H1 (cell line): Measurements from ENCODE around the gene PIM2. TPM values are rescaled to one million over a fixed set of nuclear protein-coding genes. Genes with fewer than 3 reads are reported as not detected.

Source experiments
- CTCF ChIA-PET: fragments of 300-600 bp; sonication (Branson Sonifier 250); formaldehyde crosslinking; loops from one replicate; lab custom pipeline; 2021; ENCODE audit not compliant: partially characterized antibody; lab: Charles Lee
- POLR2A ChIA-PET: fragments of 300-600 bp; sonication (Branson Sonifier 250); formaldehyde crosslinking; loops from one replicate; lab custom pipeline; 2021; ENCODE audit warnings: inconsistent platforms; ENCODE audit not compliant: partially characterized antibody; lab: Charles Lee
- DNase-seq, 2 experiments: peaks; one replicate each; pipeline versions ENCODE4 v3.0.0 to v3.0.0-alpha.2; 2010 to 2022; ENCODE audit warnings: low spot score in 2 of 2, low read depth in 1 of 2, mixed read lengths in 1 of 2
- FAIRE-seq: peaks from 2 replicates; lab custom pipeline; 2011; peaks lifted over from hg19 to GRCh38; lab: Jason Lieb, UNC
- H2AFZ ChIP-seq: 2 replicates; pipeline ENCODE4 v1.8.1; 2012; ENCODE audit warnings: low read length, inconsistent platforms
- H2AK5ac ChIP-seq: 2 replicates; pipeline ENCODE4 v1.6.1; 2013; ENCODE audit warnings: low read depth, low read length
- H2BK120ac ChIP-seq: replicated peaks from 2 replicates; pipeline ENCODE3; 2013; ENCODE audit warnings: low read depth, low read length, inconsistent platforms
- H2BK12ac ChIP-seq: 2 replicates; pipeline ENCODE4 v1.6.1; 2013; ENCODE audit warnings: low read depth, low read length
- H2BK15ac ChIP-seq: 2 replicates; pipeline ENCODE4 v1.6.1; 2013; ENCODE audit warnings: low read length
- H2BK20ac ChIP-seq: 2 replicates; pipeline ENCODE4 v1.6.1; 2013; ENCODE audit warnings: low read length
- H2BK5ac ChIP-seq: 2 replicates; pipeline ENCODE4 v1.6.1; 2013; ENCODE audit warnings: low read depth, low read length
- H3K14ac ChIP-seq: 2 replicates; pipeline ENCODE4 v1.6.1; 2013; ENCODE audit warnings: inconsistent platforms; ENCODE audit not compliant: insufficient read length
- H3K18ac ChIP-seq: 2 replicates; pipeline ENCODE4 v1.6.1; 2013; ENCODE audit warnings: low read length; ENCODE audit errors: extremely low read depth
- H3K23ac ChIP-seq: 2 replicates; pipeline ENCODE4 v1.6.1; 2013; ENCODE audit warnings: inconsistent platforms; ENCODE audit not compliant: insufficient read length
- H3K23me2 ChIP-seq: 2 replicates; pipeline ENCODE4 v1.6.1; 2013; ENCODE audit warnings: low read depth, low read length
- H3K27ac ChIP-seq: 2 replicates; pipeline ENCODE4 v1.6.1; 2011; ENCODE audit warnings: low read depth, low read length, inconsistent platforms
- H3K27me3 ChIP-seq, 4 experiments: replicated peaks in 1 of 4; 1 replicate in 1 of 4; 2 replicates in 3 of 4; pipeline versions ENCODE4 v1.6.1 to v1.8.1; 2011 to 2013; ENCODE audit warnings: low read length in 3 of 4, mild to moderate bottlenecking in 3 of 4, inconsistent platforms in 2 of 4, mixed read lengths in 2 of 4, moderate library complexity in 1 of 4; ENCODE audit not compliant: control insufficient read depth in 3 of 4, insufficient read depth in 3 of 4; ENCODE audit errors: extremely low read depth in 1 of 4
- H3K36me3 ChIP-seq, 4 experiments: 2 replicates each; pipeline versions ENCODE4 v1.6.1 to v1.8.1; 2011 to 2013; ENCODE audit warnings: mild to moderate bottlenecking in 4 of 4, low read length in 3 of 4, moderate library complexity in 2 of 4, control low read depth in 1 of 4, inconsistent platforms in 1 of 4; ENCODE audit not compliant: insufficient read depth in 4 of 4, control insufficient read depth in 2 of 4
- H3K4ac ChIP-seq: replicated peaks from 2 replicates; pipeline ENCODE3; 2013; ENCODE audit warnings: low read length, low read depth, mixed read lengths, inconsistent platforms; ENCODE audit not compliant: insufficient read length
- H3K4me1 ChIP-seq, 4 experiments: replicated peaks in 1 of 4; 1 replicate in 1 of 4; 2 replicates in 3 of 4; pipeline versions ENCODE4 v1.6.1 to v1.8.1; 2011 to 2013; ENCODE audit warnings: low read length in 3 of 4, inconsistent platforms in 2 of 4, mixed read lengths in 1 of 4; ENCODE audit not compliant: insufficient read depth in 4 of 4, control insufficient read depth in 3 of 4
- H3K4me2 ChIP-seq, 2 experiments: 2 replicates each; pipeline versions ENCODE4 v1.6.1 to v1.8.1; 2011 to 2013; ENCODE audit warnings: low read depth in 2 of 2, low read length in 2 of 2, control low read depth in 1 of 2, inconsistent platforms in 1 of 2, mild to moderate bottlenecking in 1 of 2; ENCODE audit not compliant: insufficient read depth in 1 of 2
- H3K4me3 ChIP-seq, 4 experiments: fragments of 200-600, 300-600 bp in 1 of 4; sonication (generic), shearing (Covaris generic), sonication (Bioruptor Twin) in 1 of 4; 2 replicates each; pipeline versions ENCODE4 v1.5.1 to v1.8.1; 2011 to 2016; ENCODE audit warnings: low read length in 4 of 4, low read depth in 3 of 4, control low read depth in 2 of 4, inconsistent platforms in 2 of 4, mild to moderate bottlenecking in 2 of 4, mixed read lengths in 1 of 4, moderate library complexity in 1 of 4; ENCODE audit not compliant: insufficient read depth in 2 of 4; ENCODE audit errors: extremely low read depth in 1 of 4
- H3K56ac ChIP-seq: replicated peaks from 2 replicates; pipeline ENCODE3; 2013; ENCODE audit warnings: low read depth, mild to moderate bottlenecking, mixed read lengths, low read length, inconsistent platforms; ENCODE audit not compliant: insufficient read length
- H3K79me1 ChIP-seq: 2 replicates; pipeline ENCODE4 v1.6.1; 2013; ENCODE audit warnings: low read depth, low read length, control low read depth
- H3K79me2 ChIP-seq, 2 experiments: 2 replicates each; pipeline versions ENCODE4 v1.6.1 to v1.8.1; 2012 to 2013; ENCODE audit warnings: low read length in 2 of 2, mild to moderate bottlenecking in 2 of 2, inconsistent platforms in 1 of 2; ENCODE audit not compliant: insufficient read depth in 2 of 2, control insufficient read depth in 1 of 2
- H3K9ac ChIP-seq, 4 experiments: replicated peaks in 1 of 4; 1 replicate in 1 of 4; 2 replicates in 3 of 4; pipeline versions ENCODE4 v1.6.1 to v1.8.1; 2011 to 2013; ENCODE audit warnings: low read depth in 3 of 4, low read length in 3 of 4, control low read depth in 2 of 4, mild to moderate bottlenecking in 2 of 4, moderate library complexity in 2 of 4, inconsistent platforms in 1 of 4; ENCODE audit errors: extremely low read depth in 1 of 4
- H3K9me3 ChIP-seq, 2 experiments: 2 replicates each; pipeline versions ENCODE4 v1.6.1 to v1.8.1; 2012 to 2013; ENCODE audit warnings: mild to moderate bottlenecking in 2 of 2, moderate library complexity in 2 of 2, control low read depth in 1 of 2, inconsistent platforms in 1 of 2, low read depth in 1 of 2, low read length in 1 of 2, mixed read lengths in 1 of 2; ENCODE audit not compliant: insufficient read depth in 2 of 2
- H4K20me1 ChIP-seq, 2 experiments: replicated peaks in 1 of 2; 2 replicates each; pipeline versions ENCODE3 to v1.8.1; 2011 to 2013; ENCODE audit warnings: inconsistent platforms in 2 of 2, low read length in 2 of 2, mild to moderate bottlenecking in 1 of 2; ENCODE audit not compliant: insufficient read depth in 2 of 2, control insufficient read depth in 1 of 2
- H4K5ac ChIP-seq: 2 replicates; pipeline ENCODE4 v1.6.1; 2013; ENCODE audit warnings: low read length, low read depth, mixed read lengths, inconsistent platforms; ENCODE audit not compliant: insufficient read length
- H4K8ac ChIP-seq: 2 replicates; pipeline ENCODE4 v1.8.0; 2013; ENCODE audit warnings: mild to moderate bottlenecking, moderate library complexity, low read length, inconsistent platforms; ENCODE audit not compliant: insufficient read depth; ENCODE audit errors: extremely low read depth
- H4K91ac ChIP-seq: replicated peaks from 2 replicates; pipeline ENCODE3; 2013; ENCODE audit warnings: low read length, mixed read lengths, inconsistent platforms; ENCODE audit not compliant: insufficient read length
- SIN3A ChIP-seq, 2 experiments: IDR thresholded peaks in 1 of 2; conservative IDR thresholded peaks in 1 of 2; 2 replicates each; pipeline ENCODE4 v1.6.1; 2011 to 2012; ENCODE audit warnings: low read length in 2 of 2, improper control_type of control experiment in 1 of 2, low read depth in 1 of 2, mild to moderate bottlenecking in 1 of 2
- SRF ChIP-seq: IDR thresholded peaks from 2 replicates; pipeline ENCODE4 v1.6.1; 2011; ENCODE audit warnings: mild to moderate bottlenecking, low read depth, low read length, moderate library complexity
- WGBS, 2 experiments: shearing (Covaris generic) in 1 of 2; methylation state at CpG; one replicate each; pipeline versions ENCODE4 v1.1.6 to v1.1.7; 2013 to 2015; ENCODE audit warnings: low lambda C conversion rate in 2 of 2, mixed read lengths in 2 of 2, inconsistent platforms in 1 of 2, low coverage in 1 of 2, missing lambda C conversion rate in 1 of 2; ENCODE audit not compliant: insufficient replicate concordance in 2 of 2, insufficient coverage in 1 of 2, insufficient read length in 1 of 2; ENCODE audit errors: extremely low coverage in 1 of 2, missing lambda C conversion rate in 1 of 2; 5-methylcytosine and 5-hydroxymethylcytosine counted together
- polyA plus RNA-seq, 7 experiments: library from polyadenylated mRNA; depleted of rRNA in 3 of 7; stranded (reverse) in 5 of 7; unstranded in 2 of 7; fragments of >200 nt in 5 of 7; fragments of 200-250 nt in 2 of 7; gene quantifications; 1 replicate in 5 of 7; 2 replicates in 1 of 7; 4 replicates in 1 of 7; pipeline versions ENCODE4 v1.2.1 to v1.2.3, GENCODE V29; 2011 to 2013; ENCODE audit warnings: missing spikeins in 2 of 7, mixed read lengths in 2 of 7
- total RNA-seq: library from RNA; stranded (reverse); fragmentation: NEBNext Ultra II Directional; extraction: Animal tissue kit (Norgen Biotek cat#: 25700); gene quantifications from 2 replicates; pipeline ENCODE4 v1.2.1, GENCODE V29; 2021

Gene PIM2
- total and polyA plus RNA-seq, 2 of the 8 experiments (the other 6 are each of a cell fraction or from before 2014, with no cell fraction given), result 180 to 203 TPM

GRCh38 chrX:48896611-48897011 lies 22.2 kb downstream of the PIM2 start:
- no peak overlapping the region for H3K18ac ChIP-seq
- TF ChIP-seq SRF, result no peak
- 0 out of 4 replicates have a peak, but pooled peaks of 1 of the 2 experiments have one; percentile 28 for TF ChIP-seq SIN3A (conservative IDR thresholded peaks at IDR 0.05 in 1 of 2, IDR thresholded peaks at IDR 0.05 in 1 of 2; ENCODE audit: low read depth in 1 of 2, low read length in 2 of 2)
- TF ChIP-seq, all 59 proteins: peak for 1
- ChIA-PET POLR2A (interaction anchor here (0.6 to 4.7 kb wide), 9 partner anchors 13 to 738 kb away, joined by 3 to 49 read pairs (median 8); partner anchors contain the start of genes KCND1, PCSK1N and SLC35A2), CTCF (interaction anchor here (0.6 kb wide), 1 partner anchor 133 kb away, joined by 4 read pairs; no protein-coding TSS in a partner anchor)
- no peak for DNase-seq
- H3K4me3 ChIP-seq, result peak overlapping the region; percentile 78 to 94 (median 82)
- H3K79me2 ChIP-seq, result peaks cover 0 to 24% of the 10 kb centered on the region in 2 experiments; a peak in 2 of 4 replicates
- no peak overlapping the region for H2BK12ac ChIP-seq
- H3K4me1 ChIP-seq, result peaks cover 2 to 4% (median 3%) of the 10 kb centered on the region in 4 experiments; a peak in 3 of 7 replicates
- WGBS, 2 experiments, result 51% methylated on average over 9 of the region's 9 CpGs; no CpG with 5 or more reads in 1 of the 2 experiments
- H3K27me3 ChIP-seq, result no peaks in the 10 kb centered on the region
- H4K8ac ChIP-seq, result no peak overlapping the region
- no peaks in the 10 kb centered on the region for H3K9me3 ChIP-seq
- H2BK15ac ChIP-seq, result no peak overlapping the region
- H4K5ac ChIP-seq, result no peak overlapping the region
- no peaks in the 10 kb centered on the region; the same call in 1 of the 2 replicates for H3K79me1 ChIP-seq
- H2BK5ac ChIP-seq, result no peak overlapping the region
- peaks cover 7 to 8% of the 10 kb centered on the region in 2 experiments for H4K20me1 ChIP-seq
- no peak overlapping the region for H3K23ac ChIP-seq
- peaks cover 8% of the 10 kb centered on the region for H3K23me2 ChIP-seq
- FAIRE-seq, result no peak
- H3K4ac ChIP-seq, result no peak overlapping the region
- H4K91ac ChIP-seq, result no peak overlapping the region
- no peak overlapping the region for H2BK20ac ChIP-seq
- no peak overlapping the region for H3K14ac ChIP-seq
- H2AFZ ChIP-seq, result no peak overlapping the region
- H3K9ac ChIP-seq, result peak overlapping the region in 3 of 4 experiments; percentile 42 to 87 (median 44); a peak in 4 of 7 replicates
- H3K4me2 ChIP-seq, result peak overlapping the region; percentile 85 to 94
- peaks cover 4 to 13% (median 9%) of the 10 kb centered on the region in 4 experiments; a peak in 6 of 8 replicates for H3K36me3 ChIP-seq
- peak overlapping the region; percentile 95; the same call in 1 of the 2 replicates for H3K27ac ChIP-seq
- H2BK120ac ChIP-seq, result no peak overlapping the region
- no peak overlapping the region for H3K56ac ChIP-seq
- H2AK5ac ChIP-seq, result no peak overlapping the region
